ENCODE measurements around the gene ITIH3. TPM values are rescaled to one million over a fixed set of nuclear protein-coding genes. Genes with fewer than 3 reads are reported as not detected.

The ITIH3 gene
- total and polyA plus RNA-seq, 9 donors, result 0.35 to 2.9 (median 1.2) TPM

GRCh38 chr3:52809662-52810377 is 15.2 kb downstream of the ITIH3 start:
- DNase-seq, result no peak
- 61% methylated on average over 6 of the region's 7 CpGs for WGBS (ENCODE audit: insufficient coverage)

GRCh38 chr3:52810923-52811322 is 16.3 kb downstream of the ITIH3 start:
- no peaks in the 10 kb centered on the region for H3K4me1 ChIP-seq (ENCODE audit: control insufficient read depth, insufficient read depth, low read length)
- WGBS (ENCODE audit: insufficient coverage), result 86% methylated on average over 6 of the region's 11 CpGs
- H3K9me3 ChIP-seq (replicated peaks; ENCODE audit: control insufficient read depth, low read depth, low read length), result no peaks in the 10 kb centered on the region
- no peak for DNase-seq
- no peak overlapping the region for H3K4me3 ChIP-seq (ENCODE audit: low read length)
- peaks cover 2% of the 10 kb centered on the region for H3K27me3 ChIP-seq (ENCODE audit: control insufficient read depth, insufficient read depth, low read length)
- no peak overlapping the region for H3K27ac ChIP-seq (ENCODE audit: low read length)
- H3K36me3 ChIP-seq (ENCODE audit: control insufficient read depth, insufficient read depth, low read length), result peaks cover 7% of the 10 kb centered on the region

More at GRCh38 chr3:52809662-52810377, 15.2 kb downstream of the ITIH3 start:
- H3K36me3 ChIP-seq (ENCODE audit: control insufficient read depth, insufficient read depth, low read length), result peaks cover 7% of the 10 kb centered on the region
- no peaks in the 10 kb centered on the region for H3K4me1 ChIP-seq (ENCODE audit: control insufficient read depth, insufficient read depth, low read length)
- H3K9me3 ChIP-seq (replicated peaks; ENCODE audit: control insufficient read depth, low read depth, low read length), result no peaks in the 10 kb centered on the region
- no peak overlapping the region for H3K4me3 ChIP-seq (ENCODE audit: low read length)
- peaks cover 2% of the 10 kb centered on the region for H3K27me3 ChIP-seq (ENCODE audit: control insufficient read depth, insufficient read depth, low read length)
- H3K27ac ChIP-seq (ENCODE audit: low read length), result no peak overlapping the region

- DNase-seq, result no peak
- Histone ChIP-seq H3K27me3 (ENCODE audit: control insufficient read depth, insufficient read depth, low read length) (peaks cover 2% of the 10 kb centered on the region), H3K4me1 (ENCODE audit: control insufficient read depth, insufficient read depth, low read length) (no peaks in the 10 kb centered on the region), H3K27ac (ENCODE audit: low read length) (no peak overlapping the region), H3K9me3 (replicated peaks; ENCODE audit: control insufficient read depth, low read depth, low read length) (no peaks in the 10 kb centered on the region), H3K36me3 (ENCODE audit: control insufficient read depth, insufficient read depth, low read length) (peaks cover 7% of the 10 kb centered on the region), H3K4me3 (ENCODE audit: low read length) (no peak overlapping the region)
- WGBS (ENCODE audit: insufficient coverage), result 78% methylated on average over 6 of the region's 7 CpGs
Observed at GRCh38 chr3:52811452-52812011, 16.9 kb downstream of the ITIH3 start.

- Histone ChIP-seq H3K36me3 (ENCODE audit: control insufficient read depth, insufficient read depth, low read length) (peaks cover 7% of the 10 kb centered on the region), H3K4me1 (ENCODE audit: control insufficient read depth, insufficient read depth, low read length) (no peaks in the 10 kb centered on the region), H3K27me3 (ENCODE audit: control insufficient read depth, insufficient read depth, low read length) (no peaks in the 10 kb centered on the region), H3K9me3 (replicated peaks; ENCODE audit: control insufficient read depth, low read depth, low read length) (no peaks in the 10 kb centered on the region), H3K27ac (ENCODE audit: low read length) (no peak overlapping the region), H3K4me3 (ENCODE audit: low read length) (no peak overlapping the region)
- 52% methylated on average over 7 of the region's 8 CpGs for WGBS (ENCODE audit: insufficient coverage)
- DNase-seq, result no peak
Observed at GRCh38 chr3:52813810-52814209, 19.2 kb downstream of the ITIH3 start.

GRCh38 chr3:52816199-52816598 is 21.6 kb downstream of the ITIH3 start:
- H3K4me3 ChIP-seq (ENCODE audit: low read length), result no peak overlapping the region
- H3K36me3 ChIP-seq (ENCODE audit: control insufficient read depth, insufficient read depth, low read length), result peaks cover 19% of the 10 kb centered on the region

GRCh38 chr3:52816654-52817053 is 22.1 kb downstream of the ITIH3 start:
- H3K27ac ChIP-seq (ENCODE audit: low read length), result no peak overlapping the region
- no peaks in the 10 kb centered on the region for H3K9me3 ChIP-seq (replicated peaks; ENCODE audit: control insufficient read depth, low read depth, low read length)
- peaks cover 23% of the 10 kb centered on the region for H3K36me3 ChIP-seq (ENCODE audit: control insufficient read depth, insufficient read depth, low read length)
- WGBS (ENCODE audit: insufficient coverage), result 91% methylated on average over 10 of the region's 10 CpGs
- no peaks in the 10 kb centered on the region for H3K27me3 ChIP-seq (ENCODE audit: control insufficient read depth, insufficient read depth, low read length)
- H3K4me1 ChIP-seq (ENCODE audit: control insufficient read depth, insufficient read depth, low read length), result no peaks in the 10 kb centered on the region
- no peak overlapping the region for H3K4me3 ChIP-seq (ENCODE audit: low read length)
- no peak for DNase-seq

More at GRCh38 chr3:52816199-52816598, 21.6 kb downstream of the ITIH3 start:
- Histone ChIP-seq H3K27ac (ENCODE audit: low read length) (no peak overlapping the region), H3K4me1 (ENCODE audit: control insufficient read depth, insufficient read depth, low read length) (no peaks in the 10 kb centered on the region), H3K27me3 (ENCODE audit: control insufficient read depth, insufficient read depth, low read length) (no peaks in the 10 kb centered on the region), H3K9me3 (replicated peaks; ENCODE audit: control insufficient read depth, low read depth, low read length) (no peaks in the 10 kb centered on the region)
- 85% methylated on average over 3 of the region's 6 CpGs for WGBS (ENCODE audit: insufficient coverage)
- no peak for DNase-seq

- H3K27me3 ChIP-seq (ENCODE audit: control insufficient read depth, insufficient read depth, low read length), result no peaks in the 10 kb centered on the region
- 94% methylated on average over 7 of the region's 10 CpGs for WGBS (ENCODE audit: insufficient coverage)
- H3K9me3 ChIP-seq (replicated peaks; ENCODE audit: control insufficient read depth, low read depth, low read length), result no peaks in the 10 kb centered on the region
- peaks cover 23% of the 10 kb centered on the region for H3K36me3 ChIP-seq (ENCODE audit: control insufficient read depth, insufficient read depth, low read length)
- no peak overlapping the region for H3K4me3 ChIP-seq (ENCODE audit: low read length)
- H3K4me1 ChIP-seq (ENCODE audit: control insufficient read depth, insufficient read depth, low read length), result no peaks in the 10 kb centered on the region
- H3K27ac ChIP-seq (ENCODE audit: low read length), result no peak overlapping the region
- DNase-seq, result no peak
Observed at GRCh38 chr3:52817221-52817620, 22.6 kb downstream of the ITIH3 start.

GRCh38 chr3:52817860-52818259 is 23.3 kb downstream of the ITIH3 start:
- no peaks in the 10 kb centered on the region for H3K9me3 ChIP-seq (replicated peaks; ENCODE audit: control insufficient read depth, low read depth, low read length)
- H3K4me3 ChIP-seq (ENCODE audit: low read length), result no peak overlapping the region
- H3K4me1 ChIP-seq (ENCODE audit: control insufficient read depth, insufficient read depth, low read length), result no peaks in the 10 kb centered on the region
- H3K27ac ChIP-seq (ENCODE audit: low read length), result no peak overlapping the region
- DNase-seq, result no peak
- H3K27me3 ChIP-seq (ENCODE audit: control insufficient read depth, insufficient read depth, low read length), result no peaks in the 10 kb centered on the region
- 92% methylated on average over 7 of the region's 7 CpGs for WGBS (ENCODE audit: insufficient coverage)
- peaks cover 23% of the 10 kb centered on the region for H3K36me3 ChIP-seq (ENCODE audit: control insufficient read depth, insufficient read depth, low read length)

GRCh38 chr3:52819936-52820335 is 25.3 kb downstream of the ITIH3 start:
- H3K27ac ChIP-seq (ENCODE audit: low read length), result no peak overlapping the region
- H3K9me3 ChIP-seq (replicated peaks; ENCODE audit: control insufficient read depth, low read depth, low read length), result no peaks in the 10 kb centered on the region
- H3K27me3 ChIP-seq (ENCODE audit: control insufficient read depth, insufficient read depth, low read length), result no peaks in the 10 kb centered on the region
- H3K36me3 ChIP-seq (ENCODE audit: control insufficient read depth, insufficient read depth, low read length), result peaks cover 23% of the 10 kb centered on the region
- no peaks in the 10 kb centered on the region for H3K4me1 ChIP-seq (ENCODE audit: control insufficient read depth, insufficient read depth, low read length)
- 59% methylated on average over 2 of the region's 2 CpGs for WGBS (ENCODE audit: insufficient coverage)
- H3K4me3 ChIP-seq (ENCODE audit: low read length), result no peak overlapping the region
- DNase-seq, result no peak

- DNase-seq, result no peak
- H3K36me3 ChIP-seq (ENCODE audit: control insufficient read depth, insufficient read depth, low read length), result peaks cover 23% of the 10 kb centered on the region
- no peak overlapping the region for H3K27ac ChIP-seq (ENCODE audit: low read length)
- WGBS (ENCODE audit: insufficient coverage), result 46% methylated on average over 11 of the region's 11 CpGs
- H3K9me3 ChIP-seq (replicated peaks; ENCODE audit: control insufficient read depth, low read depth, low read length), result no peaks in the 10 kb centered on the region
- no peak overlapping the region for H3K4me3 ChIP-seq (ENCODE audit: low read length)
- no peaks in the 10 kb centered on the region for H3K27me3 ChIP-seq (ENCODE audit: control insufficient read depth, insufficient read depth, low read length)
- H3K4me1 ChIP-seq (ENCODE audit: control insufficient read depth, insufficient read depth, low read length), result no peaks in the 10 kb centered on the region
Observed at GRCh38 chr3:52820736-52821135, 26.1 kb downstream of the ITIH3 start.
